Neural cell (in vitro differentiated cells): Measurements from ENCODE around the gene SLC9A5. TPM values are rescaled to one million over a fixed set of nuclear protein-coding genes. Genes with fewer than 3 reads are reported as not detected.

ENCODE experiments used
- H2AFZ ChIP-seq: fragments of 200-600, 300-800 bp; sonication (generic), shearing (Covaris generic); 2 replicates; pipeline ENCODE4 v1.6.0; 2014; ENCODE audit warnings: low read depth, mild to moderate bottlenecking, antibody characterized with exemption, low read length, moderate library complexity
- H3F3A ChIP-seq: fragments of 200-600 bp; shearing (Covaris generic); 2 replicates; pipeline ENCODE4 v1.6.1; 2016; ENCODE audit warnings: mild to moderate bottlenecking, moderate library complexity, mixed read lengths, antibody characterized with exemption, low read length; ENCODE audit not compliant: insufficient read depth, poor library complexity, severe bottlenecking
- H3K27ac ChIP-seq: fragments of 200-600, 300-800 bp; sonication (generic), shearing (Covaris generic); 2 replicates; pipeline ENCODE4 v1.5.1; 2014; ENCODE audit warnings: mild to moderate bottlenecking, low read length, moderate library complexity
- H3K27me3 ChIP-seq: fragments of 300-800, 200-600 bp; sonication (generic), shearing (Covaris generic); 2 replicates; pipeline ENCODE4 v1.6.0; 2014; ENCODE audit warnings: mild to moderate bottlenecking, low read depth, low read length, moderate library complexity; ENCODE audit not compliant: insufficient read depth
- H3K36me3 ChIP-seq: fragments of 300-800, 200-600 bp; sonication (generic), shearing (Covaris generic); 2 replicates; pipeline ENCODE4 v1.5.1; 2014; ENCODE audit warnings: mild to moderate bottlenecking, antibody characterized with exemption, low read length, moderate library complexity; ENCODE audit not compliant: insufficient read depth
- H3K4me2 ChIP-seq: fragments of 300-800, 200-600 bp; sonication (generic), shearing (Covaris generic); 2 replicates; pipeline ENCODE4 v1.6.0; 2014; ENCODE audit warnings: mild to moderate bottlenecking, low read length
- H3K4me3 ChIP-seq: fragments of 300-800, 200-600 bp; sonication (generic), shearing (Covaris generic); 2 replicates; pipeline ENCODE4 v1.5.1; 2014; ENCODE audit warnings: mild to moderate bottlenecking, low read length, moderate library complexity
- H3K79me2 ChIP-seq: fragments of 200-600 bp; shearing (Covaris generic); replicated peaks from 2 replicates; pipeline ENCODE4 v1.6.0; 2014; ENCODE audit warnings: mild to moderate bottlenecking, low read length, moderate library complexity; ENCODE audit not compliant: insufficient read depth
- H3K9ac ChIP-seq: fragments of 300-800, 200-600 bp; sonication (generic), shearing (Covaris generic); 2 replicates; pipeline ENCODE4 v1.6.1; 2016; ENCODE audit warnings: mild to moderate bottlenecking, low read length, mixed read lengths
- H3K9me2 ChIP-seq: fragments of 200-600 bp; shearing (Covaris generic); 2 replicates; pipeline ENCODE4 v1.6.1; 2016; ENCODE audit warnings: mild to moderate bottlenecking, low read length, mixed read lengths; ENCODE audit not compliant: insufficient read depth
- H3K9me3 ChIP-seq: fragments of 200-600, 300-800 bp; sonication (generic), shearing (Covaris generic); 2 replicates; pipeline ENCODE4 v1.6.1; 2016; ENCODE audit warnings: mild to moderate bottlenecking, mixed run types, low read length, moderate library complexity, mixed read lengths
- H4K20me1 ChIP-seq: fragments of 200-600 bp; shearing (Covaris generic); 2 replicates; pipeline ENCODE4 v1.6.1; 2016; ENCODE audit warnings: mild to moderate bottlenecking, mixed run types; ENCODE audit not compliant: insufficient read depth
- CTCF ChIP-seq: fragments of 450-650 bp; IDR thresholded peaks from 2 replicates; pipeline ENCODE4 v1.5.1; 2014; ENCODE audit warnings: antibody characterized with exemption, mild to moderate bottlenecking, moderate library complexity; ENCODE audit not compliant: poor library complexity, severe bottlenecking
- EP300 ChIP-seq: fragments of 450-650 bp; conservative IDR thresholded peaks from 2 replicates; pipeline ENCODE4 v1.6.1; 2014; ENCODE audit warnings: antibody characterized with exemption, mild to moderate bottlenecking, moderate library complexity; ENCODE audit not compliant: poor library complexity, severe bottlenecking
- EZH2 ChIP-seq: fragments of 200-600, 300-800 bp; shearing (Covaris generic), sonication (generic); IDR thresholded peaks from 2 replicates; pipeline ENCODE4 v1.6.1; 2014; ENCODE audit warnings: antibody characterized with exemption, low read length, borderline replicate concordance, mild to moderate bottlenecking; ENCODE audit not compliant: insufficient read depth, poor library complexity, severe bottlenecking
- MXI1 ChIP-seq: fragments of 450-650 bp; conservative IDR thresholded peaks from 2 replicates; pipeline ENCODE4 v1.6.1; 2014; ENCODE audit warnings: antibody characterized with exemption, mild to moderate bottlenecking; ENCODE audit not compliant: poor library complexity, severe bottlenecking
- POLR2AphosphoS5 ChIP-seq: IDR thresholded peaks from 2 replicates; pipeline ENCODE4 v1.6.1; 2012
- RAD21 ChIP-seq: fragments of 450-650 bp; conservative IDR thresholded peaks from 2 replicates; pipeline ENCODE4 v1.6.1; 2014; ENCODE audit warnings: antibody characterized with exemption, mild to moderate bottlenecking, moderate library complexity
- SMC3 ChIP-seq: fragments of 450-650 bp; conservative IDR thresholded peaks from 2 replicates; pipeline ENCODE4 v1.6.1; 2014; ENCODE audit warnings: antibody characterized with exemption, mild to moderate bottlenecking, moderate library complexity; ENCODE audit not compliant: poor library complexity
- TAF1 ChIP-seq: IDR thresholded peaks from 2 replicates; pipeline ENCODE4 v1.6.1; 2012; ENCODE audit warnings: low read depth
- polyA plus RNA-seq: library from polyadenylated mRNA; depleted of rRNA; stranded (reverse); fragments of >200 nt; gene quantifications from 2 replicates; pipeline ENCODE4 v1.2.3, GENCODE V29; 2014
- TF ChIP-seq, protein P1 (sequence below): IDR thresholded peaks from 2 replicates; pipeline ENCODE4 v1.6.1; 2012; ENCODE audit warnings: borderline replicate concordance

Gene SLC9A5
- polyA plus RNA-seq, 1 donor from 2014 or later, result 1.8 TPM

DNA sequence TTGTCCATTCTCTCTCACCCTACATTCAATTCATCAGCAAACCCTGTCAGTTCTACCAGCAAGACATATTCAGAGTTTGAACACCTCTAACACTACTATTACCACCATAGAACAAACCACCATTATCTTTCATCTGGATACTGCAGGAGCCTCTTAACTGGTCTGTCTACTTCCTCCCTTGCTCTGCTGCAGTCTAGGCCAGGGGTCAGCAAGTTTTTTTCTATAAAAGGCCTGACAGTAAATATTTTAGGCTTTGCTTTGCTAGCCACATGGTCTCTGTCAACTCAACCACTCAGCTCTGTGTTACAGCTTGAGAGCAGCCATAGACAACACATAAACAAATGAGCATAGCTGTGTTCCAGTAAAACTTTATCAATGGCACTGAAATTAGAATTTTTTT, 63.9 kb downstream of the SLC9A5 start:
- no peak overlapping the region for H3K4me3 ChIP-seq
- no peak overlapping the region for H3K9ac ChIP-seq
- H3F3A ChIP-seq, result no peaks in the 10 kb centered on the region
- no peak overlapping the region for H3K4me2 ChIP-seq
- TF ChIP-seq SMC3 (no peak), RAD21 (no peak), POLR2AphosphoS5 (no peak), EZH2 (no peak), TAF1 (no peak), EP300 (no peak), CTCF (no peak), MXI1 (no peak)
- TF ChIP-seq, protein P1, sequence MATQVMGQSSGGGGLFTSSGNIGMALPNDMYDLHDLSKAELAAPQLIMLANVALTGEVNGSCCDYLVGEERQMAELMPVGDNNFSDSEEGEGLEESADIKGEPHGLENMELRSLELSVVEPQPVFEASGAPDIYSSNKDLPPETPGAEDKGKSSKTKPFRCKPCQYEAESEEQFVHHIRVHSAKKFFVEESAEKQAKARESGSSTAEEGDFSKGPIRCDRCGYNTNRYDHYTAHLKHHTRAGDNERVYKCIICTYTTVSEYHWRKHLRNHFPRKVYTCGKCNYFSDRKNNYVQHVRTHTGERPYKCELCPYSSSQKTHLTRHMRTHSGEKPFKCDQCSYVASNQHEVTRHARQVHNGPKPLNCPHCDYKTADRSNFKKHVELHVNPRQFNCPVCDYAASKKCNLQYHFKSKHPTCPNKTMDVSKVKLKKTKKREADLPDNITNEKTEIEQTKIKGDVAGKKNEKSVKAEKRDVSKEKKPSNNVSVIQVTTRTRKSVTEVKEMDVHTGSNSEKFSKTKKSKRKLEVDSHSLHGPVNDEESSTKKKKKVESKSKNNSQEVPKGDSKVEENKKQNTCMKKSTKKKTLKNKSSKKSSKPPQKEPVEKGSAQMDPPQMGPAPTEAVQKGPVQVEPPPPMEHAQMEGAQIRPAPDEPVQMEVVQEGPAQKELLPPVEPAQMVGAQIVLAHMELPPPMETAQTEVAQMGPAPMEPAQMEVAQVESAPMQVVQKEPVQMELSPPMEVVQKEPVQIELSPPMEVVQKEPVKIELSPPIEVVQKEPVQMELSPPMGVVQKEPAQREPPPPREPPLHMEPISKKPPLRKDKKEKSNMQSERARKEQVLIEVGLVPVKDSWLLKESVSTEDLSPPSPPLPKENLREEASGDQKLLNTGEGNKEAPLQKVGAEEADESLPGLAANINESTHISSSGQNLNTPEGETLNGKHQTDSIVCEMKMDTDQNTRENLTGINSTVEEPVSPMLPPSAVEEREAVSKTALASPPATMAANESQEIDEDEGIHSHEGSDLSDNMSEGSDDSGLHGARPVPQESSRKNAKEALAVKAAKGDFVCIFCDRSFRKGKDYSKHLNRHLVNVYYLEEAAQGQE, result no peak
- no peak overlapping the region for H2AFZ ChIP-seq
- H3K36me3 ChIP-seq, result no peaks in the 10 kb centered on the region
- H3K9me2 ChIP-seq, result no peaks in the 10 kb centered on the region
- no peaks in the 10 kb centered on the region for H3K27me3 ChIP-seq
- H3K9me3 ChIP-seq, result no peaks in the 10 kb centered on the region
- H4K20me1 ChIP-seq, result no peaks in the 10 kb centered on the region
- H3K79me2 ChIP-seq, result no peaks in the 10 kb centered on the region
- no peak overlapping the region for H3K27ac ChIP-seq

DNA sequence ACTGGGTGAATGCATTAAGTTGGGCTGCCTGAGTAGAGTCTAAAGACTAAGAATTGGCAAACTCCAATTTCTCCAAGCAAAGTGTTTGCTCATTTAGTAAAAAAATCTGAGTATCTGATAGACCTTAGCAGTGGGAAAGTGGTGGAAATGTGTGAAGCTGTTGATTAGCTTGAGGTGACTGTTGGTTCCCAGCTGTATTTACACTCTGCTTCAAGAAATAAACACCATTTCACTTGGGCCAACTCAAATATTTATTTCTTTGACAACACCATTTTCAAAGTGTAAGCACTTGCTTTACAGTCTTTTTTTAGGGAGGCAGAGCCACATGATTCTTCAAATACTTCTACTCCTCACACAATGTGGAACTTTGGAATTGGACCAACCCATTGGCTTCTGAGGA, 69.1 kb downstream of the SLC9A5 start:
- Histone ChIP-seq H3K27me3 (peaks cover 2% of the 10 kb centered on the region), H3K9me3 (no peaks in the 10 kb centered on the region), H2AFZ (no peak overlapping the region), H3F3A (no peaks in the 10 kb centered on the region), H3K27ac (no peak overlapping the region), H3K36me3 (no peaks in the 10 kb centered on the region), H3K4me3 (no peak overlapping the region), H3K79me2 (no peaks in the 10 kb centered on the region), H3K4me2 (no peak overlapping the region), H4K20me1 (no peaks in the 10 kb centered on the region), H3K9ac (no peak overlapping the region), H3K9me2 (no peaks in the 10 kb centered on the region)
- TF ChIP-seq, protein P1, result no peak
- TF ChIP-seq EZH2 (no peak), POLR2AphosphoS5 (no peak), MXI1 (no peak), CTCF (no peak), TAF1 (no peak), EP300 (no peak), SMC3 (no peak), RAD21 (no peak)
